Gastroesophageal sphincter (tissue), 4 donors: ENCODE measurements around the gene CNBD2. TPM values are rescaled to one million over a fixed set of nuclear protein-coding genes. Genes with fewer than 3 reads are reported as not detected.
"Not testable (repeated sequence)": the region's sequence is repeated elsewhere in the genome, so short reads cannot be mapped to it uniquely, and the experiment has no call there.

Source experiments
- ATAC-seq: fragments of 150-250 bp; one replicate; pipeline ENCODE4 v1.9.1; 2016; ENCODE audit warnings: mild to moderate bottlenecking, moderate library complexity
- H3K27ac ChIP-seq, 4 donors: fragments of 200-600 bp; sonication (generic) in 3 of 4; 1 replicate in 3 of 4; 2 replicates in 1 of 4; pipeline ENCODE4 v1.5.1; 2016 to 2019
- H3K27me3 ChIP-seq: fragments of 200-600 bp; sonication (generic); one replicate; pipeline ENCODE4 v1.5.1; 2019
- H3K36me3 ChIP-seq, 2 donors: fragments of 200-600 bp; sonication (generic); one replicate each; pipeline ENCODE4 v1.5.1; 2019; ENCODE audit warnings: control low read depth in 1 of 2
- H3K4me1 ChIP-seq, 3 donors: fragments of 200-600 bp; sonication (generic); 1 replicate in 2 of 3; 2 replicates in 1 of 3; pipeline ENCODE4 v1.5.1; 2016 to 2019; ENCODE audit warnings: control low read depth in 2 of 3
- H3K4me3 ChIP-seq, 2 donors: fragments of 200-600 bp; sonication (generic); one replicate each; pipeline ENCODE4 v1.5.1; 2019; ENCODE audit warnings: mild to moderate bottlenecking in 1 of 2, moderate library complexity in 1 of 2
- H3K9me3 ChIP-seq, 3 donors: fragments of 200-600 bp; sonication (generic); one replicate each; pipeline ENCODE4 v1.5.1; 2017 to 2019; ENCODE audit warnings: control low read depth in 2 of 3
- CTCF ChIP-seq, 4 experiments: fragments of 200-600 bp in 2 of 4; fragments of 450-650 bp in 2 of 4; sonication (generic) in 1 of 4; IDR thresholded peaks; one replicate each; pipeline ENCODE4 v1.5.1; 2017 to 2019; ENCODE audit warnings: antibody characterized with exemption in 4 of 4, mild to moderate bottlenecking in 2 of 4, moderate library complexity in 2 of 4
- EP300 ChIP-seq: sonication (generic); formaldehyde crosslinking; IDR thresholded peaks from one replicate; pipeline ENCODE4 v1.6.1; 2017; ENCODE audit warnings: antibody characterized with exemption, mild to moderate bottlenecking
- POLR2A ChIP-seq, 2 donors: fragments of 450-650 bp; IDR thresholded peaks; one replicate each; pipeline ENCODE4 v1.6.1; 2017; ENCODE audit warnings: antibody characterized with exemption in 2 of 2, mild to moderate bottlenecking in 2 of 2, moderate library complexity in 1 of 2
- POLR2AphosphoS5 ChIP-seq: sonication (generic); formaldehyde crosslinking; IDR thresholded peaks from one replicate; pipeline ENCODE4 v1.6.1; 2017; ENCODE audit warnings: antibody characterized with exemption
- WGBS, 2 donors: methylation state at CpG; one replicate each; pipeline ENCODE4 v1.1.5; 2018; ENCODE audit warnings: low coverage in 1 of 2; 5-methylcytosine and 5-hydroxymethylcytosine counted together
- small RNA-seq, 4 donors: library from RNA; depleted of rRNA; stranded (forward); fragments of <200 nt; gene quantifications; one replicate each; pipeline ENCODE3, GENCODE V24; 2016
- total RNA-seq, 4 donors: library from RNA; depleted of rRNA; stranded (reverse); fragments of >200 nt; gene quantifications; one replicate each; pipeline ENCODE4 v1.1.0, GENCODE V29; 2016

The CNBD2 gene
- total RNA-seq, 4 donors from 2014 or later = 4.1 to 6.8 (median 5.7) TPM

GRCh38 chr20:36071848-36072247 is 103.5 kb downstream of the CNBD2 start:
- WGBS, 2 donors = 71 to 83% methylated on average over 2 of the region's 2 CpGs
- TF ChIP-seq POLR2A (IDR thresholded peaks at IDR 0.05) (no peak), POLR2AphosphoS5 (no peak), EP300 (no peak), CTCF (IDR thresholded peaks at IDR 0.05) (no peak)
- Histone ChIP-seq H3K9me3 (no peaks in the 10 kb centered on the region), H3K4me1 (no peaks in the 10 kb centered on the region), H3K36me3 (no peaks in the 10 kb centered on the region), H3K4me3 (no peak overlapping the region), H3K27me3 (peaks cover 9% of the 10 kb centered on the region), H3K27ac (no peak overlapping the region)
- no peak for ATAC-seq

GRCh38 chr20:36074983-36075382 is 106.6 kb downstream of the CNBD2 start:
- no peaks in the 10 kb centered on the region for H3K4me1 ChIP-seq
- H3K27me3 ChIP-seq = peaks cover 22% of the 10 kb centered on the region
- no peak overlapping the region for H3K4me3 ChIP-seq
- TF ChIP-seq POLR2AphosphoS5 (no peak), EP300 (no peak), CTCF (IDR thresholded peaks at IDR 0.05) (no peak), POLR2A (IDR thresholded peaks at IDR 0.05) (no peak)
- H3K27ac ChIP-seq = no peak overlapping the region
- ATAC-seq = no peak
- H3K36me3 ChIP-seq = no peaks in the 10 kb centered on the region
- no peaks in the 10 kb centered on the region for H3K9me3 ChIP-seq
- 8 to 9% methylated on average over 2 of the region's 2 CpGs for WGBS, 2 donors

GRCh38 chr20:36077762-36078161 is 109.4 kb downstream of the CNBD2 start:
- 64 to 100% methylated on average over 1 to 3 of the region's 5 CpGs for WGBS, 2 donors
- not testable (repeated sequence) for H3K27ac ChIP-seq, ATAC-seq, H3K4me1 ChIP-seq, H3K36me3 ChIP-seq, H3K9me3 ChIP-seq, H3K4me3 ChIP-seq
- peaks cover 14% of the 10 kb centered on the region for H3K27me3 ChIP-seq

GRCh38 chr20:36079486-36079885 is 111.1 kb downstream of the CNBD2 start:
- 87 to 92% methylated on average over 4 to 6 of the region's 6 CpGs for WGBS, 2 donors
- H3K4me3 ChIP-seq = no peak overlapping the region
- H3K4me1 ChIP-seq = no peaks in the 10 kb centered on the region
- H3K36me3 ChIP-seq = no peaks in the 10 kb centered on the region
- no peak for ATAC-seq
- no peaks in the 10 kb centered on the region for H3K9me3 ChIP-seq
- no peak overlapping the region for H3K27ac ChIP-seq
- H3K27me3 ChIP-seq = peaks cover 14% of the 10 kb centered on the region
- TF ChIP-seq EP300 (no peak), CTCF (IDR thresholded peaks at IDR 0.05) (no peak), POLR2A (IDR thresholded peaks at IDR 0.05) (no peak), POLR2AphosphoS5 (no peak)

GRCh38 chr20:36079984-36080383 is 111.6 kb downstream of the CNBD2 start:
- ATAC-seq, H3K36me3 ChIP-seq: not testable (repeated sequence)
- 68 to 69% methylated on average over 5 to 6 of the region's 6 CpGs for WGBS, 2 donors

More at GRCh38 chr20:36079984-36080383, 111.6 kb downstream of the CNBD2 start:
- not testable (repeated sequence) for H3K4me1 ChIP-seq, H3K4me3 ChIP-seq, H3K9me3 ChIP-seq, H3K27ac ChIP-seq
- peaks cover 16% of the 10 kb centered on the region for H3K27me3 ChIP-seq

Small RNAs within 50 kb of the gene (small RNA-seq; reads per million reads assigned to genes)
- 0 reads per million in 4 donors for gene RNU6-937P

Other genes starting within 250 kb of the CNBD2 start
- 100 to 1,000 TPM; 159 to 369 (median 238) TPM for gene RBM39, start 226.3 kb upstream of the CNBD2 start, total RNA-seq
- 10 to 100 TPM; 42.0 to 55.9 (median 49.2) TPM for gene PHF20, start 196.6 kb upstream of the CNBD2 start, total RNA-seq
- gene SCAND1, start 14.1 kb upstream of the CNBD2 start, total RNA-seq = 10 to 100 TPM; 47.9 to 95.2 (median 90.7) TPM
- 10 to 100 TPM; 29.2 to 49.3 (median 35.4) TPM for gene EPB41L1, start 186.2 kb downstream of the CNBD2 start, total RNA-seq